ENCODE results near the gene ENTPD7. TPM values are rescaled to one million over a fixed set of nuclear protein-coding genes. Genes with fewer than 3 reads are reported as not detected.

The ENTPD7 gene, protein sequence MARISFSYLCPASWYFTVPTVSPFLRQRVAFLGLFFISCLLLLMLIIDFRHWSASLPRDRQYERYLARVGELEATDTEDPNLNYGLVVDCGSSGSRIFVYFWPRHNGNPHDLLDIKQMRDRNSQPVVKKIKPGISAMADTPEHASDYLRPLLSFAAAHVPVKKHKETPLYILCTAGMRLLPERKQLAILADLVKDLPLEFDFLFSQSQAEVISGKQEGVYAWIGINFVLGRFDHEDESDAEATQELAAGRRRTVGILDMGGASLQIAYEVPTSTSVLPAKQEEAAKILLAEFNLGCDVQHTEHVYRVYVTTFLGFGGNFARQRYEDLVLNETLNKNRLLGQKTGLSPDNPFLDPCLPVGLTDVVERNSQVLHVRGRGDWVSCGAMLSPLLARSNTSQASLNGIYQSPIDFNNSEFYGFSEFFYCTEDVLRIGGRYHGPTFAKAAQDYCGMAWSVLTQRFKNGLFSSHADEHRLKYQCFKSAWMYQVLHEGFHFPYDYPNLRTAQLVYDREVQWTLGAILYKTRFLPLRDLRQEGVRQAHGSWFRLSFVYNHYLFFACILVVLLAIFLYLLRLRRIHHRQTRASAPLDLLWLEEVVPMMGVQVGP
- total RNA-seq: 10 to 100 TPM in 7 of 8 experiments, 1 to 10 TPM in 1; 9.9 to 18.8 (median 11.2) TPM

DNA sequence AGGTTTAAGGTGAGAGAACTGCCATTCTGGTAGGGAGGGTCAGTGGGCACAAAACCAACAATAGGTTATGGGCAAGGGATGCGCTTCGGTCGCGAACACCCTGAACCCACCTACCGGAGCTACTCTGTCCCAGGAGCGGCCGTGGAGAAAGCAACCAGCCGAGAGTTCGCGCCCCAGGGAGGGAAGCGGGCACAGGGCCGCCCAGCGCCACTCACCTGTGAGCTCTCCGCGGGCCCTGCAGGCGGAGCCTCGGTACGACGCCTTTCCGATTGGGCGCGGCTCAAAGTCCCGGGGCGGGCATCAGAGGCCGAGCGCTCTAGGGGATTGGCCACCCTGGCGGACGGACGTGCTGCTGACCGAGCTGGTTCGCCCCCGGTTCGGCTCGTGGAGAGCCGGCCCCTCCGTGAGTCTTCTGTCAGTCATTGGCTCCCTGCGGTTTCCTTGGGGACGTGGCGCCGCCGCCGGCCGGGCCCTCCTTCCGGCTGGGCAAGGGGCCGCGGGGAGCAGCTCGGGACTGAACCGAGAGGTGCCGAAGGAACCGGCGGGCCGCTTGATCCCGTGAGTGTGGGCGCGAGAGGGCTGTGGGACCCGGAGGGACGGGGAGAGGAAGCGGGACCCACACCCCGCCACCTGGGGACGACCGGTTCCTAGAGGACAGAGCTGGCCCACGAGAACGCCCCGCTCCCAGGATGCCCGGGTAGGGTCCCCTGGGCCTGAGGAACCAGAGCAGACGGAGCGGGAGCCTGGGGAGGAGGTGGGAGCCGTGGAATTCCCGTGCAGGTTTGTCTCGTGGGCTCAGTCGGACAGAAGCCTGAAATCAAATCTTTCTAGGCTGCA is at the start of gene ENTPD7:
TSS of gene ENTPD7 (plus strand) at position 479 of the 837 bp plus-strand sequence. CDS start 448 bp downstream, outside the sequence.
- in situ Hi-C loops (cut with MboI; ENCODE audit: low pct_unique_long_range_greater_than_20kb in 2 of 9, low sequenced_read_pairs in 9 of 9, unreplicated experiment in 9 of 9): no loop called here
- WGBS, 10 experiments: 0 to 1% (median 0%) methylated on average over 7 to 26 of the region's 71 CpGs; no CpG with 5 or more reads in 5 of the 10 experiments
- peak; percentile 94 to 99 (median 98) for ATAC-seq (replicated peaks in 6 of 8)
- Histone ChIP-seq H3K27ac (peak within 1 kb of the TSS; percentile 37 to 51), H3K4me3 (peak within 1 kb of the TSS; percentile 69 to 88 (median 84)), H3K4me1 (replicated peaks in 1 of 2) (peaks cover 7 to 11% of the 10 kb centered on the region in 2 donors)

DNA sequence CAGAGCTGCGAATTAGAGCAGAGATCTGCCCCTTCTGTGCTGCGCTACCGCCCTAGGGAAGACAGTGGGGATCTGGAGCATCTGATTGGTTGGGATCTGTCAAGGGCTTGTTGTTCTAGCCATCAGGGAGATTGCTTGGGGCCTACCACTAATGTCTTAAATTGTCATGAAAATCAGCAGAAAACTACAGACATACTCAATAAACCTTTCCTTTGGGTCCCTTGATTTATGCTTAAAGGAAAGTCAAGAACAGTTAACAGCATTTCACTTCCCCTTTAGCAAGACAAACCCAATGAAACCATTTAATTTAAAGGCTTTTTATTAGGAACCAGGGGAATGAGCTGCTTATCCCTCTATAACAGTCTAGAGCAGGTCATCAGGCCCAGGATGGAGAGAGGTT is 49.1 kb upstream of the ENTPD7 start:
- no peaks in the 10 kb centered on the region for H3K4me1 ChIP-seq (replicated peaks in 1 of 2)
- no peak overlapping the region for H3K27ac ChIP-seq
- no peak for ATAC-seq (replicated peaks in 6 of 8)
- in situ Hi-C loops (cut with MboI; ENCODE audit: low pct_unique_long_range_greater_than_20kb in 2 of 9, low sequenced_read_pairs in 9 of 9, unreplicated experiment in 9 of 9): loop anchor here in 5 of 9 experiments (25.0 kb wide), 1 partner anchor 173 kb away; the partner anchor contains the start of gene GOT1 (in 5 of the 5)
- WGBS, 10 experiments: 80 to 100% (median 91%) methylated on average over 1 to 3 of the region's 3 CpGs; no CpG with 5 or more reads in 6 of the 10 experiments
- H3K4me3 ChIP-seq: no peak overlapping the region

DNA sequence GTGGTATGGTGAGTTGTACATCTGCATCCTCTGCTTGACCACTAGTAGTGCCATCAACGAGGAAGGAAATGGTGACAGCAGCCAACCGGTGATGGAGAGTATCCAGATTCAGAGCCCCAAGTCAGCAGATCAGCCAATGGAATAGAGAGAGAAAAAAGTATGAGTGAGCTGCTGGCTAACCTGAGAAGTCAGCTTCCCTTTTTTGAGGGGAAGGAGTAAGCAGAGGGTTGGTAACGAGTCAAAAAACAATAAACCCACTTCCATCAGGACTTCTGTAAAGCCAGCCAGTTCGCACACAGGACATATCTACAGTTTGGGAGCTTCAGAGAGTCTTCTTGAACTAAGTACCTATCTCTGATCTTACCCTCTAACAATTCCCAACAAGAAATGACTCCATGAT is 48.0 kb upstream of the ENTPD7 start:
- 67 to 100% (median 80%) methylated on average over 1 to 4 of the region's 4 CpGs; no CpG with 5 or more reads in 1 of the 10 experiments for WGBS, 10 experiments
- Histone ChIP-seq H3K27ac (no peak overlapping the region), H3K4me1 (replicated peaks in 1 of 2) (no peaks in the 10 kb centered on the region), H3K4me3 (no peak overlapping the region)
- no peak for ATAC-seq (replicated peaks in 6 of 8)
- in situ Hi-C loops (cut with MboI; ENCODE audit: low pct_unique_long_range_greater_than_20kb in 2 of 9, low sequenced_read_pairs in 9 of 9, unreplicated experiment in 9 of 9): loop anchor here in 5 of 9 experiments (25.0 kb wide), 1 partner anchor 174 kb away; the partner anchor contains the start of gene GOT1 (in 5 of the 5)

DNA sequence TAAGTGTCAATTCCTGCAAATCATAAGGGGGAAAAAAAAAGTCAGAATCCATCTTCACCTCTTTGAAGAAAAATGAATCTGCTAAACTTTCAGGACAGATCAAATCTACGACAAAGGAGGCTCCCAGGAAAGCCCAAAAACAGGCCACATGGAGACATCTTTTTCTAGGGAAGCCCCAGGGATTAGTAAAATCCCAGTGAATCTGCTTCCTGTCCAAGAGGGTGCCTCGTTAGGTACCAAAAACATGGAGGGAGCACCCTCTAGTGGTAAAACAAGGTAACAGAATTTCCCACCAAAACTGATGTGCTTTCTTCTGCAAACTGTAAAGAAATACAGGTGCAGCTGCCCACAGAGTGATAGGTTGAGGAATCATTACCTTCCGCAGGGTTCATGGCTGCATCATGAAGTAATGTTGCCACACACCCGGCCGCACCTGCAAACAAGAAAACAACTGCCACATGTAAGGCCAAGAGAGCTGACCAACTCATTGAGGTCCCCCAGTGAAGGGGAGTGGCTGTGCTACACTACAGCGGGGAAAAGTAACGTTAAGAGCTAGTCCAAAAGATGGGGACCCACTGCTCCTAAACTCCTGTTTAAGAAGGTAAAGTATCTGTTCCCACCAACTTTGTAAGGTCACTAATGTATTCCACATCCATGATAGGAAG is 47.0 kb upstream of the ENTPD7 start:
- in situ Hi-C loops (cut with MboI; ENCODE audit: low pct_unique_long_range_greater_than_20kb in 2 of 9, low sequenced_read_pairs in 9 of 9, unreplicated experiment in 9 of 9): loop anchor here in 5 of 9 experiments (25.0 kb wide), 1 partner anchor 175 kb away; the partner anchor contains the start of gene GOT1 (in 5 of the 5)
- 0 to 49% (median 13%) methylated on average over 1 to 6 of the region's 7 CpGs; no CpG with 5 or more reads in 1 of the 10 experiments for WGBS, 10 experiments
- Histone ChIP-seq H3K4me3 (no peak overlapping the region), H3K4me1 (replicated peaks in 1 of 2) (no peaks in the 10 kb centered on the region), H3K27ac (no peak overlapping the region)
- ATAC-seq (replicated peaks in 6 of 8): peak; percentile 27 to 75 (median 52)

DNA sequence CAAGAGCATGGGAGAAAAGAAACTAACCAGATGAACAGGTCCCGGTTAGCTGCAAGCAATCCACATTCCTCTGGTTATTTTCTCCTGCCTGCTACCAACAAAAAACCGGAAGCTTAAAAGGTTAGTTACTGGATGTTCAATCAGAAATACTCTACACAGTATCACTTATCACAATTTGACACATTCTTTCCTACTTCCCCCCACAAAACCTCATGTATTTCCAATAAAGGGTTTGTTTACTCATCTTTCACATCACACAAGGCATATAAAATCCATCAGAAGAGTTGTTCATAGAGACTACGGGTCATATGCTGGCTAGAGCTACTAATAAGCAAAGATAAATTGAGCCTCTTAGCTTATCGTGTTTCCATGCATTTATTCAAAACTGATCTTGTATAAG is 43.9 kb upstream of the ENTPD7 start:
- Histone ChIP-seq H3K4me3 (no peak overlapping the region), H3K27ac (no peak overlapping the region), H3K4me1 (replicated peaks in 1 of 2) (peaks cover 0 to 14% of the 10 kb centered on the region in 2 donors)
- 70 to 100% (median 93%) methylated on average over 1 to 4 of the region's 4 CpGs for WGBS, 10 experiments
- in situ Hi-C loops (cut with MboI; ENCODE audit: low pct_unique_long_range_greater_than_20kb in 2 of 9, low sequenced_read_pairs in 9 of 9, unreplicated experiment in 9 of 9): loop anchor here in 5 of 9 experiments (25.0 kb wide), 1 partner anchor 178 kb away; the partner anchor contains the start of gene GOT1 (in 5 of the 5)
- no peak for ATAC-seq (replicated peaks in 6 of 8)

DNA sequence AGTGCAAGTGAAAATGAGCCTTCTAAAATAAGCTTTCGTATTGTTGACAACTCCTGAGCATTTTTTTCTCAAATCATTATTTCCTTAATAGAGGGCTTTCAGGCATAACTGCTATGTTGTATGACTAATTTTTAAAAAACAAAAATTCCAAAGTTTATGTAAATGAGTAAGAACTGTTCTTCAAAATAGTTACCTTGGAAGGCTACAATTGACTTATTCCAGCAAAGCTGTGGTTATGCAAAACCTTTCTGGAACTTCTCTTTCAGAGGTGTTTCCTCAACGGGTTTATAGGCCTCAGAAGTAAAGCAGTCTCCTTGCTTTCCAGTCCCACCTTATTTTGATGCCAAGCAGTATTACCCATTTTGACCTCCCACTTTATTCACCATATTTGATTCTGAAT is 41.6 kb upstream of the ENTPD7 start:
- no peak overlapping the region for H3K27ac ChIP-seq
- peaks cover 8 to 23% of the 10 kb centered on the region in 2 donors for H3K4me1 ChIP-seq (replicated peaks in 1 of 2)
- peak overlapping the region in 3 of 5 donors; percentile 10 to 64 (median 59) for H3K4me3 ChIP-seq
- ATAC-seq (replicated peaks in 6 of 8): no peak
- in situ Hi-C loops (cut with MboI; ENCODE audit: low pct_unique_long_range_greater_than_20kb in 2 of 9, low sequenced_read_pairs in 9 of 9, unreplicated experiment in 9 of 9): loop anchor here in 5 of 9 experiments (25.0 kb wide), 1 partner anchor 180 kb away; the partner anchor contains the start of gene GOT1 (in 5 of the 5)
- WGBS, 10 experiments: 13 to 100% (median 50%) methylated on average over 1 to 2 of the region's 2 CpGs

DNA sequence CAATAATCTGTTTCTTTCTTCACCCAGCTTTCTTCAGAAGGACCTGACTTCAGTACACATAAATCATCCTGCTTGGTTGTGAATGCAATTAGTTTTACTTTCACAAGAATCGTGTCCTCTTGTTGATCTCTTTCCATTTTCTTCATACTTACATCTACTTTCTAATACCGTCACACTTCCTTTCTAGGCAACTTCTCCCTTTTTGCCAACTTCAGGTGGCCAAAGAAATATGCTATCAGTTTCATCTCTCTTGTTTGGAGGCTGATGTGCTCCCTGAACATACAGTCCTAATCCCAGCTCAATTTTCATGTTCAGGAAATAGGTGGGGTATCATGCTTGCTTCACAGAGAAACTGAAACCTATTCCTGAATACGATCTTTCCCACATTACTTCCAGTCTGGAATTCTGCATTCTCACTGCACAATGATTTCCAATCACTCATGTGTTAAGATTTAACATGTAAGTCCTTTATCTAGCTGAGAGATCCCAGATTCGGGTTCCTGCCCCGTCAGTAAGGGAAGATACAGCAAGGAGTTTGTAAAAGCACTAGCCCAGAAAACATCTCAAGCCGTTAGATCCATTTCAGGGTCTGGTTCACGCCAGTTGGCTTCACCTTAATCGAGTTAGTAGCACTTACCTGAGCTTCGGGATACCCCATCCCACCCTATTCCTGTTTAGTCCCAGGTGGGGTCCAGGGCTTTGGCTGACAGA is 40.1 kb upstream of the ENTPD7 start:
- in situ Hi-C loops (cut with MboI; ENCODE audit: low pct_unique_long_range_greater_than_20kb in 2 of 9, low sequenced_read_pairs in 9 of 9, unreplicated experiment in 9 of 9): loop anchor here in 5 of 9 experiments (25.0 kb wide), 1 partner anchor 182 kb away; the partner anchor contains the start of gene GOT1 (in 5 of the 5)
- WGBS, 10 experiments: 0 to 25% (median 4%) methylated on average over 2 to 9 of the region's 9 CpGs; no CpG with 5 or more reads in 1 of the 10 experiments
- no peak for ATAC-seq (replicated peaks in 6 of 8)
- Histone ChIP-seq H3K4me3 (peak overlapping the region; percentile 50 to 72 (median 64)), H3K27ac (no peak overlapping the region), H3K4me1 (replicated peaks in 1 of 2) (peaks cover 8 to 23% of the 10 kb centered on the region in 2 donors)

DNA sequence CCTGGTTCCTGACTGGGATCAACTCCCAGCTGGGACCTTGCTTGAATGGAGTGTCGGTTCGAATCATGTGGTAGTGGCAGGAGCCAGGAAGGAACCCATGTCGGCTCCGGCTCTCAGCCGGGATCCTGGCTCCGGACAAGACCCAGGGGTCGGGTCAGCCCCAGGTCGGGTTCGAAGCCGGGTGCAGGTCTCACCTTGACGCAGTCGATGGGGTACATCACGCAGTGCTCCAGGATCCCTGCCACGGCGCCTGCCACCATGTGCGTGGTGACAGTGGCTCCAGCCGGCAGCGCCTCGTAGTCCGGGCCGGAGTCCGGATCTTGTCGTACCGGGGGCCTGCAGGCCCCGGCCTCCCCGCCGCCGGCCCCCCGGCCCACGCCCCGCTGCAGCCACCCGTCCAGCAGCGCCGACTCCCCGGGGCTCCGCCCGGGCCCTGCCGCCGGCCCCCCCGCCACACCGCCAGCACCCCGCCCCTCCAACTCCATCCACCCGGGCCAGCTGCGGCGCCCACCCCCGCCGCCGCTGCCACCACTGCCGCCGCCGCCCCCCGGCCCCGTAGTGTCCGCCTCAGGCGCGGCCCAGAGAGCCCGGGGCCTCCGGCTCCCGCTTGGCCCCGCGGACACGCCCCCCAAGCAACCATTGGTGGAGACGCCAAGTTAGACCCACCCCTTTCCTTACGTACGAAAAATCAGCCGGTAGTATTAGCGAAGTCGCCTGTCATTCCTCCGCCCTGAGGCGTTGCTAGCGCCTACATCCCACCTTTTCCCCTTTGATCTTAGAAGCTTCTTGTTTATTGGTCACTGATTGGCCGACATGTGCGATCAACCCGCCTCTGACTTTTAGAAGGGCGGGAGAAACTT is 39.2 kb upstream of the ENTPD7 start, which contains the start of gene SLC25A28:
TSS of gene SLC25A28 (minus strand) at position 589 of the 860 bp plus-strand sequence. CDS start at position 485, 104 bp downstream.
- in situ Hi-C loops (cut with MboI; ENCODE audit: low pct_unique_long_range_greater_than_20kb in 2 of 9, low sequenced_read_pairs in 9 of 9, unreplicated experiment in 9 of 9): loop anchor here in 5 of 9 experiments (25.0 kb wide), 1 partner anchor 183 kb away; the partner anchor contains the start of gene GOT1 (in 5 of the 5)
- ATAC-seq (replicated peaks in 6 of 8): peak in 5 of 8 experiments; percentile 78 to 82 (median 79)
- Histone ChIP-seq H3K4me1 (replicated peaks in 1 of 2) (peaks cover 8 to 23% of the 10 kb centered on the region in 2 donors), H3K27ac (peak within 1 kb of the TSS; percentile 92 to 94), H3K4me3 (peak within 1 kb of the TSS; percentile 52 to 72 (median 64))
- 0 to 2% (median 0%) methylated on average over 4 to 9 of the region's 75 CpGs; no CpG with 5 or more reads in 7 of the 10 experiments for WGBS, 10 experiments

DNA sequence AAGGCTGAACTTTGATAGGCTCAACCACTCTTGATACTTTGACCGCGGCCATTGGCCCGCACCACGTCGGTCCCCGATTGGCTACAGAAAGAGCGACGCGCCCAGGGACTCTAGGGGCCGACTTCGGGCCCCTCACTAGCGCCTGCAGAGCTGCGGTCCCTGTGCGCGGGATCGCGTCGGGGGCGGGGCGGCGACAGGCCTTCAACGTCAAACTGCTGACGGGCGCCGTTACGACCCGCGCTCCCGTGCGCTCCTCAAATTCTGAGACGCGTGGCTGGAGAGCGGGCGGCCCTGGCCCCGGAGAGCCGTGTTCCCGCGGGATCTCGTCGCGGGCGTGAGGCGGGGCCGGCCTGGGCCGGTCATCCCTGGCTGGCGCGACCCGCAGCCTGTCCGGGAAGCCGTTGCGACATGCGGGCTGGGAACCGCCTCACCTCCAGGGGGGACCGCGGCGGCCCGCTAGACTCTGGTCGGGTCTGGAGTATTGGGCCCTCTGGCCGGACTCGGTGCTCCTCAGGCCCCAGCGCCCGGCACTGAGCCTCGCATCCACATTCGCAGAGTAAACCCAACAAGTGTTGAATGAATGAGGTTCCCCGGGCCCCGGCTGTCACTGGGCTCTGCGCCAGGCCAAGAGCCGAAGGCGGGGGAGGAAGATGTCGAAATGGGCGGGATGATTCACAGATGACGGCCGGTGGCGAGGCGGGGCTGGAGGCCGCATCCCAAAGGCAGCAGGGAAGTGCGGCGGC is 38.4 kb upstream of the ENTPD7 start:
- ATAC-seq (replicated peaks in 6 of 8): peak; percentile 74 to 89 (median 87)
- peak overlapping the region; percentile 52 to 67 (median 59) for H3K4me3 ChIP-seq
- in situ Hi-C loops (cut with MboI; ENCODE audit: low pct_unique_long_range_greater_than_20kb in 2 of 9, low sequenced_read_pairs in 9 of 9, unreplicated experiment in 9 of 9): loop anchor here in 5 of 9 experiments (25.0 kb wide), 1 partner anchor 184 kb away; the partner anchor contains the start of gene GOT1 (in 5 of the 5)
- WGBS, 10 experiments: 0 to 3% (median 0%) methylated on average over 2 to 19 of the region's 78 CpGs; no CpG with 5 or more reads in 6 of the 10 experiments
- H3K27ac ChIP-seq: peak overlapping the region; percentile 92 to 94
- H3K4me1 ChIP-seq (replicated peaks in 1 of 2): peaks cover 8 to 23% of the 10 kb centered on the region in 2 donors

Data from motor neuron (in vitro differentiated cells).